ENCODE data around the gene RGMB. TPM values are rescaled to one million over a fixed set of nuclear protein-coding genes. Genes with fewer than 3 reads are reported as not detected.
A peak's percentile ranks its signal among the peaks of the same experiment; 100 is the strongest.
"Not testable (repeated sequence)": the region's sequence is repeated elsewhere in the genome, so short reads cannot be mapped to it uniquely, and the experiment has no call there.

RGMB gene
- polyA plus RNA-seq, 1 of the 3 experiments (the other 2 are of a cell fraction), result 86.7 TPM

DNA sequence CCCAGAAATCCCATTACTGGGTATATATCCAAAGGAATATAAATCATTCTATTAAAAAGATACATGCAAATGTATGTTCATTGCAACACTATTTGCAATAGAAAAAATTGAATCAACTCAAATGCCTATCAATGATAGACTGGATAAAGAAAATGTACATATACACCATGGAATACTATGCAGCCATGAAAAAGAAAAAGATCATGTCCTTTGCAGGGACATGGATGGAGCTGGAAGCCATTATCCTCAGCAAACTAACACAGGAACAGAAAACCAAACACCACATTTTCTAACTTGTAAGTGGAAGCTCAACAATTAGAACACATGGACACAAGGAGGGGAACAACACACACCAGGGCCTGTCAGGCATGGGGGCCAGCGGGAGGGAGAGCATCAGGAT is 25.2 kb upstream of the RGMB start:
- H3K79me2 ChIP-seq (ENCODE audit: insufficient read depth); H3K27me3 ChIP-seq (ENCODE audit: insufficient read depth); H2AFZ ChIP-seq (ENCODE audit: low read depth); H3K9me2 ChIP-seq; H3K4me2 ChIP-seq; H3K9ac ChIP-seq; H3F3A ChIP-seq (replicated peaks; ENCODE audit: insufficient read depth); H3K4me1 ChIP-seq (ENCODE audit: control insufficient read depth in 1 of 2, insufficient read depth in 2 of 2, low read depth in 1 of 2, low read length in 1 of 2); H3K4me3 ChIP-seq (ENCODE audit: low read depth in 2 of 2, low read length in 1 of 2); H4K20me1 ChIP-seq (ENCODE audit: insufficient read depth); H3K27ac ChIP-seq (ENCODE audit: low read depth in 2 of 2, low read length in 1 of 2); POLR2A ChIA-PET; H3K9me3 ChIP-seq; H3K36me3 ChIP-seq (replicated peaks in 1 of 2; ENCODE audit: control insufficient read depth in 1 of 2, insufficient read depth in 2 of 2, low read length in 1 of 2); DNase-seq: not testable (repeated sequence)
- CTCF ChIA-PET, result interaction anchor here (7.7 kb wide), 1 partner anchor 19 kb away, joined by 70 read pairs; no protein-coding TSS in a partner anchor
- WGBS (ENCODE audit: low lambda C conversion rate), result 71% methylated on average over 1 of the region's 1 CpG

GRCh38 chr5:98749046-98749445 is 24.4 kb upstream of the RGMB start:
- ChIA-PET CTCF (interaction anchor here (1.0 to 7.7 kb wide), 2 partner anchors 18 to 22 kb away, joined by 3 to 70 read pairs; no protein-coding TSS in a partner anchor), POLR2A (no interaction called here)
- H3K4me1 ChIP-seq (ENCODE audit: control insufficient read depth in 1 of 2, insufficient read depth in 2 of 2, low read depth in 1 of 2, low read length in 1 of 2), result no peaks in the 10 kb centered on the region
- no peaks in the 10 kb centered on the region for H3K36me3 ChIP-seq (replicated peaks in 1 of 2; ENCODE audit: control insufficient read depth in 1 of 2, insufficient read depth in 2 of 2, low read length in 1 of 2)
- no peaks in the 10 kb centered on the region for H3K9me2 ChIP-seq
- H3K4me3 ChIP-seq (ENCODE audit: low read depth in 2 of 2, low read length in 1 of 2), result no peak overlapping the region
- no peak overlapping the region for H3K4me2 ChIP-seq
- no peak for TF ChIP-seq RFX5 (IDR thresholded peaks at IDR 0.05; ENCODE audit: low read length)
- no peak for TF ChIP-seq CTCF (IDR thresholded peaks at IDR 0.05)
- no peak for TF ChIP-seq RCOR1 (IDR thresholded peaks at IDR 0.05; ENCODE audit: low read length)
- TF ChIP-seq, protein P1, sequence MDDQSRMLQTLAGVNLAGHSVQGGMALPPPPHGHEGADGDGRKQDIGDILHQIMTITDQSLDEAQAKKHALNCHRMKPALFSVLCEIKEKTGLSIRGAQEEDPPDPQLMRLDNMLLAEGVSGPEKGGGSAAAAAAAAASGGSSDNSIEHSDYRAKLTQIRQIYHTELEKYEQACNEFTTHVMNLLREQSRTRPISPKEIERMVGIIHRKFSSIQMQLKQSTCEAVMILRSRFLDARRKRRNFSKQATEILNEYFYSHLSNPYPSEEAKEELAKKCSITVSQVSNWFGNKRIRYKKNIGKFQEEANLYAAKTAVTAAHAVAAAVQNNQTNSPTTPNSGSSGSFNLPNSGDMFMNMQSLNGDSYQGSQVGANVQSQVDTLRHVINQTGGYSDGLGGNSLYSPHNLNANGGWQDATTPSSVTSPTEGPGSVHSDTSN (IDR thresholded peaks at IDR 0.05), result no peak
- TF ChIP-seq EZH2phosphoT487 (IDR thresholded peaks at IDR 0.05; ENCODE audit: borderline replicate concordance, low read depth), result no peak
- TF ChIP-seq EP300 (IDR thresholded peaks at IDR 0.05; ENCODE audit: borderline replicate concordance in 1 of 2, low read depth in 1 of 2, low read length in 1 of 2), result no peak
- no peak for TF ChIP-seq RXRA (IDR thresholded peaks at IDR 0.05; ENCODE audit: borderline replicate concordance, low read depth)
- no peaks in the 10 kb centered on the region for H4K20me1 ChIP-seq (ENCODE audit: insufficient read depth)
- no peaks in the 10 kb centered on the region for H3K27me3 ChIP-seq (ENCODE audit: insufficient read depth)
- DNase-seq, result no peak
- WGBS (ENCODE audit: low lambda C conversion rate), result 76% methylated on average over 1 of the region's 1 CpG
- H3K79me2 ChIP-seq (ENCODE audit: insufficient read depth), result no peaks in the 10 kb centered on the region
- H3F3A ChIP-seq (replicated peaks; ENCODE audit: insufficient read depth), result no peaks in the 10 kb centered on the region
- no peaks in the 10 kb centered on the region for H3K9me3 ChIP-seq
- no peak overlapping the region for H3K9ac ChIP-seq
- H2AFZ ChIP-seq (ENCODE audit: low read depth), result no peak overlapping the region
- H3K27ac ChIP-seq (ENCODE audit: low read depth in 2 of 2, low read length in 1 of 2), result no peak overlapping the region

DNA sequence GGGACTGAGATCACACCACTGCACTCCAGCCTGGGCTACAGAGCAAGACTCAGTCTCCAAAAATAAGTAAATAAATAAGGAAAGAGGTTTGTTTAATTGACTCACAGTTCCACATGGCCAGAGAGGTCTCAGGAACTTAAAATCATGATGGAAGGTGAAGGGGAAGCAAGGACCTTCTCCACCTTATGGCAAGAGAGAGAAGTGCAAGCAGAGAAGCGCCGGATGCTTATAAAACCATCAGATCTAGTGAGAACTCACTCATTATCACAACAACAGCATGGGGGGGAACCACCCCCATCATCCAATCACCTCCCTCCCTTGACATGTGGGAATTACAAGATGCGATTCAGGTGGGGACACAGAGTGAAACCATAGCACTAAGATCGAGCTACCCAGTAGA is 22.8 kb upstream of the RGMB start:
- no peaks in the 10 kb centered on the region for H3K36me3 ChIP-seq (replicated peaks in 1 of 2; ENCODE audit: control insufficient read depth in 1 of 2, insufficient read depth in 2 of 2, low read length in 1 of 2)
- H3K79me2 ChIP-seq (ENCODE audit: insufficient read depth), result no peaks in the 10 kb centered on the region
- no peak overlapping the region for H2AFZ ChIP-seq (ENCODE audit: low read depth)
- no peaks in the 10 kb centered on the region for H3K27me3 ChIP-seq (ENCODE audit: insufficient read depth)
- H4K20me1 ChIP-seq (ENCODE audit: insufficient read depth), result no peaks in the 10 kb centered on the region
- no peak overlapping the region for H3K9ac ChIP-seq
- 84% methylated on average over 4 of the region's 4 CpGs for WGBS (ENCODE audit: low lambda C conversion rate)
- DNase-seq, result no peak
- H3K9me3 ChIP-seq, result no peaks in the 10 kb centered on the region
- CTCF ChIA-PET, result interaction anchor here (0.7 to 7.7 kb wide), 8 partner anchors 9 to 46 kb away, joined by 3 to 70 read pairs (median 4); no protein-coding TSS in a partner anchor
- H3K4me2 ChIP-seq, result no peak overlapping the region
- no peaks in the 10 kb centered on the region for H3K4me1 ChIP-seq (ENCODE audit: control insufficient read depth in 1 of 2, insufficient read depth in 2 of 2, low read depth in 1 of 2, low read length in 1 of 2)
- no peak overlapping the region for H3K27ac ChIP-seq (ENCODE audit: low read depth in 2 of 2, low read length in 1 of 2)
- TF ChIP-seq SMC3 (IDR thresholded peaks at IDR 0.05; ENCODE audit: low read depth, low read length) (peak; percentile 15; the same call in 1 of the 2 replicates), TEAD4 (IDR thresholded peaks at IDR 0.05; ENCODE audit: borderline replicate concordance, insufficient read depth) (no peak), RAD21 (IDR thresholded peaks at IDR 0.05; ENCODE audit: low read length) (peak; percentile 29; the same call in 1 of the 2 replicates), CTCF (IDR thresholded peaks at IDR 0.05) (peak; percentile 40), FOSL2 (IDR thresholded peaks at IDR 0.05; ENCODE audit: borderline replicate concordance, low read depth) (no peak)
- POLR2A ChIA-PET, result no interaction called here
- no peaks in the 10 kb centered on the region for H3K9me2 ChIP-seq
- H3K4me3 ChIP-seq (ENCODE audit: low read depth in 2 of 2, low read length in 1 of 2), result no peak overlapping the region
- no peaks in the 10 kb centered on the region for H3F3A ChIP-seq (replicated peaks; ENCODE audit: insufficient read depth)

GRCh38 chr5:98752331-98752730 is 21.1 kb upstream of the RGMB start:
- H4K20me1 ChIP-seq (ENCODE audit: insufficient read depth); H3K27me3 ChIP-seq (ENCODE audit: insufficient read depth); H3K27ac ChIP-seq (ENCODE audit: low read depth in 2 of 2, low read length in 1 of 2); H3K36me3 ChIP-seq (replicated peaks in 1 of 2; ENCODE audit: control insufficient read depth in 1 of 2, insufficient read depth in 2 of 2, low read length in 1 of 2); H3K4me1 ChIP-seq (ENCODE audit: control insufficient read depth in 1 of 2, insufficient read depth in 2 of 2, low read depth in 1 of 2, low read length in 1 of 2); H3F3A ChIP-seq (replicated peaks; ENCODE audit: insufficient read depth); H3K4me3 ChIP-seq (ENCODE audit: low read depth in 2 of 2, low read length in 1 of 2); H3K9ac ChIP-seq; POLR2A ChIA-PET; H3K9me3 ChIP-seq; H2AFZ ChIP-seq (ENCODE audit: low read depth); H3K9me2 ChIP-seq; H3K4me2 ChIP-seq; H3K79me2 ChIP-seq (ENCODE audit: insufficient read depth); DNase-seq: not testable (repeated sequence)
- CTCF ChIA-PET, result interaction anchor here (1.3 to 7.7 kb wide), 3 partner anchors 12 to 44 kb away, joined by 3 to 70 read pairs (median 4); no protein-coding TSS in a partner anchor
- 78% methylated on average over 7 of the region's 7 CpGs for WGBS (ENCODE audit: low lambda C conversion rate)
